ENCODE results near the gene PIPOX.
"Not testable (repeated sequence)": the region's sequence is repeated elsewhere in the genome, so short reads cannot be mapped to it uniquely, and the experiment has no call there.

The PIPOX gene

DNA sequence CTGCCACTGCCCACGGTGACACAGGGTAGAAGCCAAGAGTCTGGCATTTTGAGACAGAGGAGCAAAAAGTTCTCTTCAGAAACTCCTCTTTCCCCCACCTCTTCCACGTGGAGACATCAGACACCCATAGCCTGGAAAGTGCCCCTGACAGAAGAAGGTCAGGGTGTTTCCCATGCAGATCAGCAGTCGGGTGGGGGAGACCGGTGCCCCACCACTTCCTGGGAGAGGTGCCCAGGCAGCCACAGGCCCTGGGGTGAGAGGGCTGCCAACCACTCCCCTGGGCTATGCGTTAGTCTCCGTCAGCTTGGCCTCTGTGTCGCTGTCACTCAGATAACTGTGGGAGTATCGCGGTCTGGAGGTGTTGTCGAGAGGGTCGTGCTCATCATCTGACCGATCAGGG, 31.5 kb downstream of the PIPOX start:
- no peak for DNase-seq (ENCODE audit: extremely low read depth in 1 of 2, low read depth in 1 of 2)

DNA sequence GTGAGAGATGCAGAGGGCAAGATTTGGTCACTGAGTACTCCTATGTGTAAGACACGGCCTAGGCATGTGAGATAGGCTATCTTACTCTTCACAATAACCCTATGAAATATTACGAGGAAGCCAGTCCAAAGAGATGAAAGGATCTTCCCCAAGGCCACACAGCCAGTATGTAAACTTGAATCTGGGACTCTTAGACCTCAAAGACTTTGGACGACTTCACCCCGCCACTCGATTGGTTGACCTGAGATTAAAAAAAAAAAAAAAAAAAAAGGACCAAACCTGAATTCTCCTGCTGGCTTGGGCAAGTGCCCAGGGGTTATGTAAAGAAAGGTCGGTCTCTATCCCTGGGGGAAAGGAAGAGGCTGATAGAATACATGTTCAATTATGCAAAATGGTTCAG, 33.1 kb downstream of the PIPOX start:
- no peak for DNase-seq (ENCODE audit: extremely low read depth in 1 of 2, low read depth in 1 of 2)

DNA sequence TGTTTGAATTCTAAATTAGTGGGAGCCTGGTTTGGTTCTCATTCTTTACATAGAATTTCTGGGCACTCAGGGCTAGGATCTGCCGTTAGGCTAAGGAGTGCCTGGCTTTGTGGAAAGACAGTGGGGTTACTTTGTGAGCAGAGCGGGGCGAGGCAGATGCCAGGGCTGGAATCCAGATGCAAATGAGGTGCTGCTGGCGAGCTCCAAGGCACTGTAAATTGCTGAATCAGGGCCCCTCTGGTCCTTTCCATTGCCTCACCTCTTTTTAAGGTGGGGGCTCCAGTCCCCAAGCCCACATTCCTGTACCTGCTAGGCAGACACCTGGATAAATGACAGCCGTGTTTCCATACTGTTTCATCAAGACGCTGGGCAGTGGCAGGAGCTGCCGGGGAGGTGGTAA, 33.8 kb downstream of the PIPOX start:
- no peak for DNase-seq (ENCODE audit: extremely low read depth in 1 of 2, low read depth in 1 of 2)

- DNase-seq (ENCODE audit: extremely low read depth in 1 of 2, low read depth in 1 of 2), result no peak
These were observed 34.4 kb downstream of the PIPOX start for GRCh38 chr17:29077320-29077719.

DNA sequence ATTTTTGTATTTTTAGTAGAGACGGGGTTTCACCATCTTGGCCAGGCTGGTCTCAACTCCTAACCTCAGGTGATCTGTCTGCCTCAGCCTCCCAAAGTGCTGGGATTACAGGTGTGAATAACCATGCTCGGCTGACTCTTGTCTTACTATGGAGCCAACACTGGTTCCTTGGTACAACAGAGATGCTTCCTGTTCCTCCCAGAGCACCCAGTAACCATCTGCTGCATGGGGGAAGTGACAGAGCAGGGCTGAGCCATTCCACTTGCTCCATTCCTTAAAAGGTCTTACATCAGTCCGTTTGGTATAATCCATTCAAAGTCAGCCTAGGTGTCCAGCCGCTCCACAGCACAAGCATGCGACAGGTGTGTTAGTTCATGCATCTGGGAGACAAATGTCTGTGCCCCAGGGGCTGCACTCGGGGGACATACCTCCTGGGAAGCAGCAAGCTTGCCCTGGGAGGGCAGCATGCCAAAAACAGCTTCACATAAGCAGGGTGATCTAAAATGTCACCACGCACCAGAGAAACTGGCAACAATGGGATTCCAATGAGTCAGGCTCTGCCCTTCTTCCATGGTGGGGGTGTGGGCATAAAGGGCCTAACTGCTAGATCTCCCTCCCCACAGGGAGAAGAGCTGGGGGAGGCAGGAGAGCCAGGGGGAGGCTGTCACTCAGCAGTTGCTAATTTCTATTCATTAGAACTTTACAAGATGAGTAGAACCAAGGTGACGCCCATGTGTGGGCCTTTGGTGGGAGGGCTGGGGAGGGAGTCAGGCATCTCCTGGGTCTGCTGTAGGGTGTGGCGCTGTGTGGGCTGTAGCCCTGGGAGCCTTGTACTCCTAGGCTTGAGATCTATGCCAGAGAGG, 35.5 kb downstream of the PIPOX start:
- DNase-seq (ENCODE audit: extremely low read depth in 1 of 2, low read depth in 1 of 2), result no peak

DNA sequence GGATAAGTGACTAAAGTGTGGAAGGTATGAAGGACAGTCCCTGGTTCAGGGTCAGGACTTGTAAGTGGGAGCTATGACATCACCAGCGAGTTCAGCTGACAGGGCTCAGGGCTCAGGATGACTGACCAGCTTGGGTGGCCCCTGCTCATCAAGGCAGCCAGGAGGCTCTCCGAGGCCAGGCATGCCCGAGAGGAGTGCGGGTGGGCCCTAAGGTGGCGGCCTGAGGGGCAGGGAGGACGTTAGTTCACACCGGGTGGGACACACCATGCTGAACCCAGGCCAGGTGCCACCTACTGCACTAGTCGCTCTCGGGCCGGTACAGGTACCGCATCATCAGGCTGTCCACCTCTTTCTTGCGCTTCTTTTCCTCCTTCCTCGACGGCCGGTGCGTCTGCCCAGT, 36.5 kb downstream of the PIPOX start:
- DNase-seq (ENCODE audit: extremely low read depth in 1 of 2, low read depth in 1 of 2), result no peak

DNA sequence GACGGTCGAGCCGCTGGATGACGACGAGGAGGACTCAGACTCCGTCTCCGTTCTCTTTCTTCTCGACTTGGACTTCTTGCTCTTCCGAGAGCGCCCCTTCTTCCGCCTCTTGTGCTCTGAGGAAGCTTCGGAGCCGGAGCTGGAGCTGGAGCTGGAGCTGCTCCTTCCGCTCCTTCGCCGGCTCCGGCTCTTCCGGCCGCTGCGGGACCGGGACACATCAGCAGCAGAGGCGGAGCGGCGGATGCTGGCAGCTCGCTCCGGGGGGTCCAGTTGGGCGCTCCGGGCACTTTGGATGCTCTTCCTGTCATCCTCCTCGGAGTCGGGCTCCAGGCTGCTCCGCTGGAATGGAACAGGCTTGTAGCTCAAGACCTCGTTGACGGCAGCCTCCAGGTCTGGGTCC, 36.9 kb downstream of the PIPOX start:
- no peak for DNase-seq (ENCODE audit: extremely low read depth in 1 of 2, low read depth in 1 of 2)

DNA sequence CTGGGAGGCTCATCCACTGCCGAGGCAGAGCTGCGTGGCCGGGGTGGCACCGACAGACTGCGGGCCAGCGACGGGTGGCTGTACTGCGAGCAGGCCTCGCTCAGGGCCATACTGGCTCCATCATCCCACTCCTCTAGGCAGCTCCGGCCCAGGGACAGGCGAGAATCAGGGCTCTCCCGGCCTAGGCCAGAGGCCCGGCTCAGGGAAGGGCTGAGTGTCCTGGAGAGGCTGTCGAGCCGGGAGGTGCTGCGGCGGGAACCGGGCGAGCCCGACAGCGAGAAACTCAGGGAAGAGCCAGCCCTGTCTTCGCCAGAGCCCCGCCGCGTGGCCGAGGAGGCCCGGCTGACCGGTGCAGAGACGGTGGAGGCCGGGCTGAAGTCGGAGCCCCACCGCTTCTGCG, 37.4 kb downstream of the PIPOX start:
- no peak for DNase-seq (ENCODE audit: extremely low read depth in 1 of 2, low read depth in 1 of 2)

- DNase-seq (ENCODE audit: extremely low read depth in 1 of 2, low read depth in 1 of 2), result no peak
These were observed 38.0 kb downstream of the PIPOX start for GRCh38 chr17:29080965-29081364.

DNA sequence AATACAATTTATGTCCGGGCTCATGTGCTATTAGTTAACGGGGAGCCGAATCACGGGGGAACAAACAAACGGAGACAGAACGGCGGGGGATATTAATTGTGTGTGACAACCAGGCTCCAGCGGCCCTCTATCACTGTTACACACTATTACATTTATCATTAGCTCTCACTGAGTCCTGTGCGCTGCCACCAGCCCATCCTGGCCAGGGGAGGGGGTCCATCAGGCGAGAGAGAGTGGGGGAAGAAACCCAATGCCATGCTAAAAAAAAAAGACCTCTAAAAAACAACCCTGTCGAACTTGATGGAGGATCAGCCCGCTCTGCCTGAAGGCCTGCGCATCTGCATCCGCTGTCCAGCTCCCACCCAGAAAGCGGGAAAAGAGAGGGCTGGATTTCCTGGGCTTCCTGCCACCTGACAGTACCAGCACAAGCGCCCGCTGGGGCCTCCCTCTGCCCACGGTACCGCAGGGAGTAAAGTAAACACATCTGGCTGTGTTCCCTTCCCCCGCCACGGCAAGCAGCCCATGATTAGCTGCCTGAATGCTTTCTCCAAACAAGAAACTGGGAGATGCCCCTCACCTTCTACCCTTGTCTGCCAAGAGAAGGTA, 41.7 kb downstream of the PIPOX start:
- no peak for DNase-seq (ENCODE audit: extremely low read depth in 1 of 2, low read depth in 1 of 2)

DNA sequence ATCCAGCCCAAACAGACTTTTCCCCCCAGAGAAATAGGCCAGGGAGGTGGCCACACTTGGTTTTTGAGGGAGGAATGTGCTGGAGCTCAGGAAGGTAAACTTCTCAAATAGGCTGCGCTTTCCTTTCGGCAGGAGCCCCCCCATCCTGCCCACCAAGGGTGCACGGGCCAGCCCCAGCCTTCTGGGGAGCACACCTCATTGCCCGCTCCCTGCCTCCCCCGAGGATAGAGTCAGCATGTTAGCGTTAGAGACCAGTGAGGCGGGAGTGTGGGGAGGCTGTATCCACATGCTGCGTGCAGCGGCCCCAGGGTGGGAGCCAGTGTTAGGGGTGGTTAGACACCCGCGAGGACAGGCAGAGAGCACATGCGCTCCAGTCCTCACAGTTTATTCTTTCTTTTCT, 42.3 kb downstream of the PIPOX start:
- DNase-seq (ENCODE audit: extremely low read depth in 1 of 2, low read depth in 1 of 2), result no peak

- DNase-seq (ENCODE audit: extremely low read depth in 1 of 2, low read depth in 1 of 2), result no peak
These were observed 43.8 kb downstream of the PIPOX start for GRCh38 chr17:29086628-29087332.

- DNase-seq (ENCODE audit: extremely low read depth in 1 of 2, low read depth in 1 of 2), result not testable (repeated sequence)
These were observed 45.8 kb downstream of the PIPOX start for GRCh38 chr17:29088782-29089181.

- DNase-seq (ENCODE audit: extremely low read depth in 1 of 2, low read depth in 1 of 2), result no peak
These were observed 46.7 kb downstream of the PIPOX start for GRCh38 chr17:29089601-29090044.

GRCh38 chr17:29090108-29090507, 47.2 kb downstream of the PIPOX start:
- no peak for DNase-seq (ENCODE audit: extremely low read depth in 1 of 2, low read depth in 1 of 2)

DNA sequence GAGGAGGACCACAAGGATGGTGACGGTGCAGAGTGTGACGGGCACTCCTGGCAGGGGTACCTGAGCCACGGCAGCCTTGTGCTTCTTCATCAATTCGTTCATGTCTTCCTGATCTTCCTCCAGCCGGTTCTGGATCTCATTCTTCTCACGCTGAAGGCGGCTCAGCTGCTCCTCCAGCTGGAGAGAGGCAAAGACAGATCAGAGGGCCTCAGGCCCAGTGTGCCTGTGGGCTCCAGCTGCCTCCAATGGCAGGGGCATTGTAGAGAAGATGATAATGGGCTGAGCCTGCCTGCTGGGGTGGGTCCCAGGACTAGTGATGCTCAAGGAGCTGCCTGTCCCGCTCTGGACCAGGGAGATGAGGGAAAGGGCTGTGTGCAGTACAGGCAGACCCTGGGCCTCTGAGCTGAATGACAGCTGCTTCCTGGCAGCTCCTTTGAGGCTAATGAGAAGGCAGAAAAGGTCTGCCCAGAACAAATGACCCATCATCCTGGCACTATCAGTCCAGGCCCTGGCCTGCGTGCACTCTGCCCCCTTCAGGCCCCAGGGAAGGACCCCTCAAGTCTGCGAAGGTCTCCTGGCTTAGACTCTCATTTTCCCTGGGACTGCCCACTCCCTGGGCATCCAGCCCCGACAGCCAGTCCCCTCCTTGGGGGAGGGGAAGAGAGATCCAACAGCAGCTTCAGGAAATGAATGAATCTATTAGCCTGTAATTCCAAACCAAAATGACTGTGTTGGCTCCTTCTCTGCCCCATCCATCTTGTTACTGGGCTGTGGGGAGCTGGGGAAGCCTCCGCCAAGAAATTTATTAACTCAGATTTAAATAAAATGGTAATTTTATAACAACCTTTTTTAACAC, 48.0 kb downstream of the PIPOX start:
- no peak for DNase-seq (ENCODE audit: extremely low read depth in 1 of 2, low read depth in 1 of 2)

DNA sequence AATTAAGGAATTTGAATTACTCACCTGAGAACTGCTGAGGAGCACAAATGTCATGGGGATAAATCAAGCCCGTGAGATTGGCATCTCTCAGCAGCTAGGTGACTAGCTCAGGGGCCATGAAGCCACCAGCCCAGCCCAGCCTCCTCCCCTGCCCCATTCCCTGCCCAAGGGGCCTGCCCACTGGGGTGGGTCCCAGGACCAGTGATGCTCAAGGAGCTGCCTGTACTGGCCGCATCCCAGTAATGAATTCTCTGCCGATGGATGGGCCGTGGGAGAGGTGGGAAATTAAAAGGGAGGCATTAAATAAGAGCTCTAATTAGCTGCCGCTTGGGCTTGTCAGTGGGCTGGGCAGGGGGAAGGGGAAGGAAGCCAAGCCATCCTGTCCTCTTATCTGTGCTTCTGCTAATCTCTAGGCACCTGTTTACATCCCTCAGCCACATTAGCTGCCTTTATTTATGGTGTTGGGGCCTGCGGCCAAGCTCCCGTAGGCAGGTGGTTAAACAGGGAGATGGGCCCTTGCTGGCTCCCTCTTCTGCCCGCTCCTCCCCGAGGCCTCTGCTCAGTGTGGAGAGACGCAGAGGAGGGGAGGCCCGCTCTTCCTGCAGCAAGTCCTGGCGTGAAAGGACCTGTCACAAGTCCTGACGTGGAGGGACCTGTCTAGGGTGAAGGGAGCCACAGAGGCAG, 48.8 kb downstream of the PIPOX start:
- no peak for DNase-seq (ENCODE audit: extremely low read depth in 1 of 2, low read depth in 1 of 2)

DNA sequence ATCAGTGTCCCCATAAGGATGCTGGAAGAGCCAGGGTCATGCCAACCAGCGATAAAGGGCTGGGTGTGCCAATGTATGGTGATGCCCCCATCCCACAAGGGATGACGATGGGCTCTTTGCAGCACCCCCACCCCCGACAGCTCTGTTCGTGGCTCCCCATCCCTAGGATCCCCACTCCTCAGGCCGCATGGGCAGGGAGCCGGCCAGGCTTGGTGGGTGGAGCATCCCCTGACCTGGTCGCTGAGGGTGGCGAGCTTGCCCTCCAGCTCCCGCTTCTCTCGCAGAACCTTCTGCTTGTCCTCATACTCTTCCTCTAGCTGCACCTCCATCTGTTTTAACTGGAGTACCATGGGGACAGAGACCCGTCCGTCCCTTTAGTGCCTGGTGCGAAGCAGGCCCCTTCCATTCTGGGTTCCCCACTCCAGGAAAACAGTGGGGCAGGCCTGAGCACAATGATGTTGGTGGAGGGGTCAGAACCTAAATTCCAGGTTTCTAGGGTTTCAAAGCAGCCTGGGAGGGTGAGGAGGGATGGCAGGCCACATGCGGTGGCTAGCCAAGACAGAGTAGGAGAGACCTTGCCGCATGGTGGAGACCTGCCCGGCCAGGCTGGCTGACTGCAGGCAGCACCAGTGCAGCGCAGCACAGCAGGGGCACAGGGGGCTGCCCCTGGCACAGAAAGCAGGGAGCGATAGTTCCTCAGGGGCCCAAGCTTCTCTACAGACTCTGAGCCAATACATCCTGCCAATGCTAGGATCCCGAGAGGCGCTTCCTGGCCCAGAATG, 50.3 kb downstream of the PIPOX start:
- DNase-seq (ENCODE audit: extremely low read depth in 1 of 2, low read depth in 1 of 2), result no peak

DNA sequence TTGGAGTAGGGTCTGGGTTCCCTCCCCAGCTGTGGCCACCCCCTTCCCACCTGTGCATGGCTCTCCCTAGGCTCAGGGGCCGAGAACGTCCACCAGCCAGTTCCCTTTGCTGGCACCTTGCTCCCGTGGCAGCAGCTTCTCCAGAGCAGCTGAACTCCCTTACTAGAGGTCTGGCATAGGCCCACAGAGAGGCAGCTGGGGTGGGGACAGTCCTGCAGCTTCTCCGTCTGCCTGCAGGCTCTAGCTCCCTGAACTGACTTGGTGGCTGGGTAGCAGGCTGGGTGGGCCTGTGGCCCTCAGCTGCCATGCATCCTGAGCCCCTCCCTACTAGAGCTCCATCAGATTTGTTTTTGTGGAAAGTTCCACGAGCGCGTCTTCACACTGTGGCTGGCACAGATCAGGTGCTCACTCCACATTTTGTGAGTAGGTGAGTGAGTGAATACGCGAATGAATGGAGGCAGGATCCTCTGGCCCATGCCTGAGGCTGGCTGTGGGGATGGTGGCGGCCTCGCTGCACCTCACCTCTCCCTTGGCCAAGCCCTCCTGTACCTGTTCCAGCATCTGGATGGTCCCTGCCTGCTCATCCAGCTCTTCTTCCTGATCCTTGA, 51.3 kb downstream of the PIPOX start:
- no peak for DNase-seq (ENCODE audit: extremely low read depth in 1 of 2, low read depth in 1 of 2)

All from activated CD8-positive, alpha-beta memory T cell treated with anti-CD3 and anti-CD28 coated beads for 1 hour (primary cell).